Mesothelial cell of epicardium (in vitro differentiated cells): ENCODE measurements around the gene BTAF1. TPM values are rescaled to one million over a fixed set of nuclear protein-coding genes. Genes with fewer than 3 reads are reported as not detected.
"Not testable (repeated sequence)": the region's sequence is repeated elsewhere in the genome, so short reads cannot be mapped to it uniquely, and the experiment has no call there.

ENCODE experiments used
- DNase-seq, 2 experiments: peaks; one replicate each; pipeline ENCODE4 v3.0.0; 2021; ENCODE audit warnings: low spot score in 2 of 2; ENCODE audit not compliant: unreplicated experiment in 2 of 2
- H3K27ac Mint-ChIP-seq: 2 replicates; pipeline ENCODE4 v1.8.0; 2021; ENCODE audit warnings: mixed read lengths
- H3K27me3 Mint-ChIP-seq: 2 replicates; pipeline ENCODE4 v1.8.0; 2021; ENCODE audit warnings: low read depth, mixed read lengths
- H3K36me3 Mint-ChIP-seq: 2 replicates; pipeline ENCODE4 v1.8.0; 2021; ENCODE audit warnings: mixed read lengths
- H3K4me1 Mint-ChIP-seq: 2 replicates; pipeline ENCODE4 v1.8.0; 2021; ENCODE audit warnings: mixed read lengths
- H3K4me3 Mint-ChIP-seq: 2 replicates; pipeline ENCODE4 v1.8.0; 2021; ENCODE audit warnings: mild to moderate bottlenecking, moderate library complexity, mixed read lengths
- H3K9me3 Mint-ChIP-seq: 2 replicates; pipeline ENCODE4 v1.8.0; 2021; ENCODE audit warnings: mixed read lengths
- CTCF ChIP-seq: fragments of 200-600 bp; sonication (generic); IDR thresholded peaks from one replicate; pipeline ENCODE4 v1.5.0; 2021; ENCODE audit warnings: antibody characterized with exemption; ENCODE audit not compliant: unreplicated experiment
- total RNA-seq: library from RNA; stranded (reverse); gene quantifications from 3 replicates; pipeline ENCODE4 v1.2.1, GENCODE V29; 2021

Gene BTAF1
- total RNA-seq, 1 donor from 2014 or later: 54.2 TPM

GRCh38 chr10:91891125-91892001, 32.2 kb upstream of the BTAF1 start:
- TF ChIP-seq CTCF: no peak
- H3K4me3 Mint-ChIP-seq: no peak overlapping the region
- peaks cover 6% of the 10 kb centered on the region for H3K9me3 Mint-ChIP-seq
- H3K27ac Mint-ChIP-seq: no peak overlapping the region
- no peaks in the 10 kb centered on the region for H3K27me3 Mint-ChIP-seq
- H3K4me1 Mint-ChIP-seq: peaks cover 13% of the 10 kb centered on the region
- no peaks in the 10 kb centered on the region for H3K36me3 Mint-ChIP-seq
- DNase-seq: no peak

DNA sequence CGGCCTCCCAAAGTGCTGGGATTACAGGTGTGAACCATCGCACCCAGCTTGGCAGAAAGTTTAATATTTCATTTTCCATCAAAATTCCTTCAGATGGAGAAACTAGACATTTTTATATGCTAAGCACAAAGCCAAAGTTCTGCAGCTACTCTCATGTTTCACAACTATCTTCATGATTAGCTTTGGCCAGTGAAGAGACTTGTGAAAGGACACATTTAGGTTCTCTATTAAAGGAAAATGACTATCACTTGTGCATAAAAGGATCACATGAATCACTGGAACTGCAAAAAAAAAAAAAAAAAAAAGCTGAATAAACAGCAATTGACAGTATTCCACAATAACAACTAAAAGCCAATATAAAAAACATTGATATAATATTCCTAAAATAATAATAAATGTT, 30.5 kb upstream of the BTAF1 start:
- H3K4me3 Mint-ChIP-seq: no peak overlapping the region
- peaks cover 8% of the 10 kb centered on the region for H3K9me3 Mint-ChIP-seq
- H3K27me3 Mint-ChIP-seq: no peaks in the 10 kb centered on the region
- no peak for DNase-seq
- H3K4me1 Mint-ChIP-seq: peaks cover 2% of the 10 kb centered on the region
- H3K36me3 Mint-ChIP-seq: no peaks in the 10 kb centered on the region
- TF ChIP-seq CTCF: no peak
- H3K27ac Mint-ChIP-seq: no peak overlapping the region

DNA sequence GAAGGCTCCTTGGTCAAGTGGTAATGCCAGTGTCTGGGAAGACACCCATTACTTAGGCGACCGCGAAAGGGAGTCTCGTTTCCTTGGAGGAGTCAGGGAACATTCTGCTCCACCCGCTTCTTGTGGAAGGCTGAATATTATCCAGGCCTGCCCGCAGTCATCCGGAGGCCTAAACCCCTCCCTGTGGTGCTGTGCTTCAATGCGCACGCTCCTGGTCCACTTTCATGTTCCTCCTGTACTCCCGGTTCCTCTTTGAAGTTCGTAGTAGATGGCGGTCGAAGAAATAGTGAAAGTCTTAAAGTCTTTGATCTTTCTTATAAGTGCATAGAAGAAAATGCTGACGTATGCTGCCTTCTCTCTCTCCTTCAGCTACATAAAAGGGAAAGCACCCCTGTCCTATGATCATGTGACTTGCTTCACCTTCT, 29.3 kb upstream of the BTAF1 start:
- not testable (repeated sequence) for H3K36me3 Mint-ChIP-seq, H3K4me3 Mint-ChIP-seq, H3K27me3 Mint-ChIP-seq, DNase-seq, H3K27ac Mint-ChIP-seq, H3K4me1 Mint-ChIP-seq, H3K9me3 Mint-ChIP-seq

GRCh38 chr10:91896212-91896756, 27.3 kb upstream of the BTAF1 start:
- Mint-ChIP-seq H3K27me3 (no peaks in the 10 kb centered on the region), H3K36me3 (no peaks in the 10 kb centered on the region), H3K4me1 (no peaks in the 10 kb centered on the region), H3K4me3 (no peak overlapping the region), H3K27ac (no peak overlapping the region), H3K9me3 (peaks cover 8% of the 10 kb centered on the region)
- no peak for DNase-seq
- TF ChIP-seq CTCF: no peak

GRCh38 chr10:91897421-91897820, 26.1 kb upstream of the BTAF1 start:
- H3K4me1 Mint-ChIP-seq: peaks cover 3% of the 10 kb centered on the region
- no peak for TF ChIP-seq CTCF
- no peak for DNase-seq
- H3K9me3 Mint-ChIP-seq: peaks cover 8% of the 10 kb centered on the region
- no peak overlapping the region for H3K27ac Mint-ChIP-seq
- H3K27me3 Mint-ChIP-seq: no peaks in the 10 kb centered on the region
- H3K36me3 Mint-ChIP-seq: no peaks in the 10 kb centered on the region
- no peak overlapping the region for H3K4me3 Mint-ChIP-seq
